PC-9 (cell line): Measurements from ENCODE around the gene IKZF2. TPM values are rescaled to one million over a fixed set of nuclear protein-coding genes. Genes with fewer than 3 reads are reported as not detected.

Experiments used
- BruUV-seq: library from RNA; stranded (reverse); fragments of 400-500 nt; replicated peaks from 2 replicates; lab custom pipeline; 2021; lab: Mats Ljungman, UMichigan
- CTCF ChIA-PET: fragments of 300-600 bp; sonication (Branson Sonifier 250); formaldehyde crosslinking; loops from one replicate; lab custom pipeline; 2022; ENCODE audit warnings: antibody characterized with exemption; lab: Charles Lee
- POLR2A ChIA-PET: fragments of 300-600 bp; sonication (Branson Sonifier 250); formaldehyde crosslinking; loops from one replicate; lab custom pipeline; 2022; ENCODE audit warnings: antibody characterized with exemption; ENCODE audit not compliant: unreplicated experiment; lab: Charles Lee
- DNase-seq, 2 experiments: peaks; one replicate each; pipeline versions ENCODE4 v3.0.0 to v3.0.0-alpha.2; 2015 to 2022; ENCODE audit warnings: mixed read lengths in 1 of 2
- H2AFZ ChIP-seq: fragments of 200-600 bp; sonication (generic); 2 replicates; pipeline ENCODE4 v1.8.1; 2017; ENCODE audit warnings: antibody characterized with exemption
- H3F3A ChIP-seq: fragments of 200-600 bp; sonication (generic); 2 replicates; pipeline ENCODE4 v1.8.1; 2017; ENCODE audit warnings: antibody characterized with exemption, mild to moderate bottlenecking, low read depth; ENCODE audit not compliant: insufficient read depth
- H3K27ac ChIP-seq: fragments of 200-600 bp; sonication (generic); 2 replicates; pipeline ENCODE4 v1.6.1; 2016; ENCODE audit warnings: mixed run types
- H3K27me3 ChIP-seq: fragments of 200-600 bp; sonication (generic); 2 replicates; pipeline ENCODE4 v1.6.1; 2016; ENCODE audit warnings: low read depth, mixed run types; ENCODE audit not compliant: insufficient read depth
- H3K36me3 ChIP-seq: fragments of 200-600 bp; sonication (generic); 2 replicates; pipeline ENCODE4 v1.6.1; 2016; ENCODE audit warnings: low read depth, mixed run types
- H3K4me1 ChIP-seq: fragments of 200-600 bp; sonication (generic); replicated peaks from 2 replicates; pipeline ENCODE4 v1.6.1; 2016; ENCODE audit warnings: mixed run types; ENCODE audit not compliant: insufficient read depth
- H3K4me2 ChIP-seq: fragments of 200-600 bp; sonication (generic); 2 replicates; pipeline ENCODE4 v1.6.1; 2017; ENCODE audit warnings: mixed run types
- H3K4me3 ChIP-seq: fragments of 200-600 bp; sonication (generic); 2 replicates; pipeline ENCODE4 v1.6.1; 2016; ENCODE audit warnings: mixed run types
- H3K79me2 ChIP-seq: fragments of 200-600 bp; sonication (generic); 2 replicates; pipeline ENCODE4 v1.6.1; 2017; ENCODE audit warnings: low read depth, mixed run types
- H3K9me2 ChIP-seq: fragments of 200-600 bp; sonication (generic); 2 replicates; pipeline ENCODE4 v1.8.1; 2017; ENCODE audit warnings: mild to moderate bottlenecking; ENCODE audit not compliant: insufficient read depth
- H3K9me3 ChIP-seq: fragments of 200-600 bp; sonication (generic); 2 replicates; pipeline ENCODE4 v1.8.1; 2016; ENCODE audit warnings: low read depth; ENCODE audit not compliant: insufficient read depth
- H4K20me1 ChIP-seq: fragments of 200-600 bp; sonication (generic); 2 replicates; pipeline ENCODE4 v1.8.1; 2017; ENCODE audit not compliant: insufficient read depth
- CTCF ChIP-seq: fragments of 200-600 bp; sonication (generic); conservative IDR thresholded peaks from 2 replicates; pipeline ENCODE4 v1.6.1; 2017; ENCODE audit warnings: mixed run types, antibody characterized with exemption, mild to moderate bottlenecking, moderate library complexity
- EZH2 ChIP-seq: fragments of 200-600 bp; sonication (generic); IDR thresholded peaks from 2 replicates; pipeline ENCODE4 v1.8.0; 2017; ENCODE audit warnings: antibody characterized with exemption, low read depth
- intact Hi-C: fragments of 100-400 bp; cut with micrococcal nuclease; formaldehyde crosslinking; loops from one replicate; pipeline ENCODE4 v1.10.0; 2022; ENCODE audit not compliant: unreplicated experiment
- total RNA-seq: library from RNA; stranded (reverse); gene quantifications from 2 replicates; pipeline ENCODE4 v1.2.3, GENCODE V29; 2021

The IKZF2 gene
- total RNA-seq, 1 experiment from 2014 or later: 28.3 TPM

- Histone ChIP-seq H3K9me2 (no peaks in the 10 kb centered on the region; the same call in 1 of the 2 replicates), H3F3A (no peaks in the 10 kb centered on the region), H4K20me1 (no peaks in the 10 kb centered on the region), H3K27me3 (no peaks in the 10 kb centered on the region), H3K9me3 (no peaks in the 10 kb centered on the region), H3K4me1 (no peaks in the 10 kb centered on the region), H3K79me2 (no peaks in the 10 kb centered on the region), H3K36me3 (no peaks in the 10 kb centered on the region), H3K4me2 (no peak overlapping the region), H2AFZ (no peak overlapping the region), H3K4me3 (no peak overlapping the region), H3K27ac (no peak overlapping the region)
- DNase-seq: no peak
- intact Hi-C loops: no loop called here
- TF ChIP-seq EZH2 (no peak), CTCF (no peak)
- BruUV-seq: no TSS peak
- ChIA-PET POLR2A (no interaction called here), CTCF (no interaction called here)
Measured at GRCh38 chr2:213162516-213163118, 11.2 kb upstream of the IKZF2 start.

- no peak overlapping the region for H3K4me2 ChIP-seq
- POLR2A ChIA-PET: no interaction called here
Measured at GRCh38 chr2:213161759-213162515, 10.5 kb upstream of the IKZF2 start.

GRCh38 chr2:213159768-213160167 lies 8.4 kb upstream of the IKZF2 start:
- H3K9me2 ChIP-seq: no peaks in the 10 kb centered on the region; the same call in 1 of the 2 replicates
- BruUV-seq: no TSS peak
- H3K9me3 ChIP-seq: no peaks in the 10 kb centered on the region
- ChIA-PET CTCF (no interaction called here), POLR2A (no interaction called here)
- H3K79me2 ChIP-seq: no peaks in the 10 kb centered on the region
- no peaks in the 10 kb centered on the region for H3K4me1 ChIP-seq
- no peak overlapping the region for H2AFZ ChIP-seq
- H3K27me3 ChIP-seq: no peaks in the 10 kb centered on the region
- intact Hi-C loops: no loop called here
- H4K20me1 ChIP-seq: no peaks in the 10 kb centered on the region
- no peak overlapping the region for H3K4me2 ChIP-seq
- H3K27ac ChIP-seq: no peak overlapping the region
- no peaks in the 10 kb centered on the region for H3F3A ChIP-seq
- no peak overlapping the region for H3K4me3 ChIP-seq
- TF ChIP-seq CTCF (no peak), EZH2 (no peak)
- H3K36me3 ChIP-seq: no peaks in the 10 kb centered on the region
- no peak for DNase-seq

More at GRCh38 chr2:213161759-213162515, 10.5 kb upstream of the IKZF2 start:
- TF ChIP-seq CTCF (no peak), EZH2 (no peak)
- Histone ChIP-seq H3K27me3 (no peaks in the 10 kb centered on the region), H3F3A (no peaks in the 10 kb centered on the region), H3K79me2 (no peaks in the 10 kb centered on the region), H2AFZ (no peak overlapping the region), H3K9me3 (no peaks in the 10 kb centered on the region), H3K9me2 (no peaks in the 10 kb centered on the region; the same call in 1 of the 2 replicates), H3K27ac (no peak overlapping the region), H3K4me3 (no peak overlapping the region), H3K36me3 (no peaks in the 10 kb centered on the region), H4K20me1 (no peaks in the 10 kb centered on the region), H3K4me1 (no peaks in the 10 kb centered on the region)
- CTCF ChIA-PET: no interaction called here
- intact Hi-C loops: no loop called here
- no TSS peak for BruUV-seq
- no peak for DNase-seq
